ENCODE results near the gene LGI2. TPM values are rescaled to one million over a fixed set of nuclear protein-coding genes. Genes with fewer than 3 reads are reported as not detected.

The LGI2 gene
- total RNA-seq, 1 donor from 2014 or later, result not detected

GRCh38 chr4:24999392-25000089 is 31.2 kb downstream of the LGI2 start:
- intact Hi-C loops (cut with micrococcal nuclease), result no loop called here

DNA sequence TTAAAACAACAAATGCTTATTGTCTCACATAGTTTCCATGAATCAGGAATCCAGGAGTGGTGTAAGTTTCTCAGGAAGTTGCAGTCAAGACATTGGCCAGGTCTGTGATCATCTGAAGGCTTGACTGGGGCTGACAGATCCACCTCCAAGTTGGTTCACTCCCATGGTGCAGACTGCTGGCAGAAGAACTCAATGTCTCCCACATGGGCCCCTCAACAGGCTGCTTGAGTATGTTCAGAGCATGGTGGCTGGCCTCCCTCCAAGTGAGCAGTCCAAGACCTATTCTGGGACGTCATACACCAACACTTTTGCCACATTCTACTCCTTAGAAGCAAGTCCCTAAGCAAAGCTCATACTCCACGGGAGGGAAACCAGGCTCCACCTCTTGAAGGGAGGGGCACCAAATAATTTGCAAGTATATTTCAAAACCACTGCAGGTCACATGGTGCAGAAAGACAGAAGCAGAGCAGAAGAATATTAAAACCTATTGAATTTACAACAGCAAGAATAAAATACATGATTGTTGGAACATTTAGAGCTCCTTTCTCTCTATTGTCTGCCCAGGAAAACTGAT is 35.3 kb downstream of the LGI2 start:
- intact Hi-C loops (cut with micrococcal nuclease), result no loop called here

DNA sequence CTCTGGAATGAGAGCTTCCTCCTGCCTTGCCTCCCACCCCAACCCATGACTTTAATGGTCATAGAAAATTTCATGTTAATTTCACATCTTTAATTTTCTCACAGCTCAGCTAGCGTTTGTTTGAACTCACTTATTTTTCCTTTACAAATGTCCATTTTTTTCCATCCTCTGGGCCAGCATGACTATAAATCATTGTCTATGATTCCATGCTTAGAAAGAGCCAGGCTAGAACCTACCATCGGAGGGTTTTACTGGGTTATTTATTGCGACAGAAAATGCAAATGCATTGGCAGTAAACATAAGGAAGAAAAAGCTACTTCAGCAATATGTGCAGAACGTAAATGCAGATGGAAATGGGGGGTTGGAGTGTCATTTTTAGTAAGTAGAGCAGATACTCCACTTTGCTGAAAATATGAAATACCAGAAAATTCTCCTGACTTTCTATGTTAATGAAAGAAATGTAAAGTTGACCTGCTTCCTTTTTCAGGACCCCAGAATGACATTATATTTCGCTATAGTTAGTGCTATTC is 37.1 kb downstream of the LGI2 start:
- intact Hi-C loops (cut with micrococcal nuclease), result no loop called here

GRCh38 chr4:24992968-24993367 is 37.8 kb downstream of the LGI2 start:
- intact Hi-C loops (cut with micrococcal nuclease), result no loop called here

GRCh38 chr4:24991015-24991414 is 39.7 kb downstream of the LGI2 start:
- intact Hi-C loops (cut with micrococcal nuclease), result no loop called here

- intact Hi-C loops (cut with micrococcal nuclease), result loop anchor here (10.0 kb wide), 1 partner anchor 505 kb away; no protein-coding TSS in a partner anchor
Measured at GRCh38 chr4:24989327-24989726, 41.4 kb downstream of the LGI2 start.

DNA sequence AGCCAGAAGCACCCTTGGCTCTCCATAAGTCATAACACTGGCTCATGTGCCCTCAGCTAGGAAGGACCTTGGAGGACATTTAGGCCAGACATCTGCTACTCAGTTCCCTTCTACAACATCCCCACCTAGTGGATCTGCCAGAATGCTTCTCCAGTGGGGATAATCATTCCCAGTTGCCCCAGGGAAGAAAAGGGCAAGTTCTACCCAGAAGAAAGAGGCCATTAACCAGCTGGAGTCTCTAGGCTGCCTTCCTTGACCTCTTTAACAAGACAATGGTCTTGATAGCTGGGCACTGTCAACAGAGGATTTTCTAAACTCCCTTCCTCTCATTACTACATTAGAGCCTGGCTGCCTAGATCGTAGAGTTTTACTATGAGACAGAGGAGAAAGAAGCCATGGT is 42.0 kb downstream of the LGI2 start:
- intact Hi-C loops (cut with micrococcal nuclease), result loop anchor here (10.0 kb wide), 1 partner anchor 504 kb away; no protein-coding TSS in a partner anchor

DNA sequence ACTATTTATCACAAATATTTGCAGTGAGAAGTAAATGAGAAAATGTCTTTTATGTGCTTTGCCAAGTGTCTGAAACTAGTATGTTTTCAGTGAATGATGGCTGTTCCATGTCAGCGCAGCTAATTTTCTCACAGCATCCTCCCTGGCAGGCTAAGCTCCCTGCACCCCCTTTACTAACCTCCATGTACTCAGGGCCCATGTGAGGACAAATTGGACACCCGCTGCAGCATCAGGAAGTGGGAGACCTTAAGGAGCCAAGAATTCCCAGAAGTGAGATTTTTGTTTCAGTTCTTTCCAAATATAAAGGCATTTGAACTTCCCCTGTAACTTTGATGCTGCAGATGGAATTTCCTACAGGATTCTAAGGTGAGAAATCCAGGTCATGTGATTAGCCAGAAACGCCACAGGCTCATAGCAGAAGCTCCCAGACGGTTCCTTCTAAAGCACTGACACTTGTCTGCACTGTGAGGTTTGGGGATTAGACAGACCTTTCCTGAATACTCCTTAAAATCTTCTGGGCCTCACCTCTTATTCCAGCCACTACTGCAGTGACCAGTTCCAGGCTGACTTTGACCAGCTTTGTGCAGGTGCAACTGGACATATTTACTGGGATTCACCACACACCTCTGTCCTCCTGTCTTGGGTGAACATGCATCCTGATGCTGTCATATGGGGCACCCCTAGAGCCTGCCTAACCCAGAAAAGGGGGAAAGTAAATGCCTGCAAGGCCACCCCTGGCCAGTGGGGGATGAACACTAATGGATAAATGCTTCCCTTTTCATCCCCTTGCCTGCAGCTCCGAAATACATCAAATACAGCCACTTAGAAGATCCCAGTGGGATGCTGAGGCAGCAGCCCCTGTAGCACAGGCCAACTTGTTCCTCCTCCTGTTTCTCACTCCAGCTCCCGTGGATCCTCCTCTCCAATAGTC is 45.9 kb downstream of the LGI2 start:
- intact Hi-C loops (cut with micrococcal nuclease), result loop anchor here (10.0 kb wide), 1 partner anchor 500 kb away; no protein-coding TSS in a partner anchor

GRCh38 chr4:24980740-24981139 is 50.0 kb downstream of the LGI2 start:
- intact Hi-C loops (cut with micrococcal nuclease), result loop anchor here (1.0 to 10.0 kb wide), 3 partner anchors 165 to 496 kb away; no protein-coding TSS in a partner anchor

GRCh38 chr4:24980064-24980690 is 50.6 kb downstream of the LGI2 start:
- intact Hi-C loops (cut with micrococcal nuclease), result loop anchor here (1.0 to 10.0 kb wide), 3 partner anchors 165 to 495 kb away; no protein-coding TSS in a partner anchor

- intact Hi-C loops (cut with micrococcal nuclease), result no loop called here
Measured at GRCh38 chr4:24979554-24979953, 51.2 kb downstream of the LGI2 start.

DNA sequence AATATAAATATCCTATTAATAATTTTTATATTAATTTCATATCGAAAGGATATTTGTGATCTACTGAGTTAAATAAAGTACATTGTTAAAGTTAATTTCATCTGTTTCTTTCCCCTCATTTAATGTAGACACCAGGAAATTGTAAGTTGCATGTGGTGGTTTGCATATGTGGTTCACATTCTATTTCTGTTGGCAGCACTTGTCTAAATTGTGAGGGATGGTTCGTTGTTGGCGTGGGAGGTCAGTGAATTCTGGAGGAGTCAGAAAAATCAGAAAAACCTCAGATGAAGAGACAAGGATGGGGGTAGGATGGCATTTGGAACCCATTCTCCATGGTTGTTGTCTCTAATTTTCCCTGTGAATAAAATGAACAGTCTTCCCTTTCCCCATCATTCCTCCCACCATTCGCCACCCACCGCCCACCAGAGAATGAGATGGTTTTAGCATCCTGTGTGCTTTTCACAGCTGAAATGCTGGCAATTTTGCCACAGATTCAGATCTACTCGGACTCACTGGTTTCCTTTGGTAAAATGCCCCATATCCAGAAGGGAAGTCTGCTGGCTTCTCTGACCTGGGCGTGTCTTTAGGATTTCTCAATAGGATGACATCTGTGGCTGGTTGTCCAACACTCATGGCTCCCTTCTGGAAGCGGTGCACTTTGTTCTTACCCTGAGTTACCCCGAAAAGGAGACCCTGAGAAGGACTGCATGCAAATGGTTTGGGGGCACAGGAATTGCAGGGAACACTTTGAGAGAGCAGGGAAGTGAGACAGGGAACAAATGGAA is 52.3 kb downstream of the LGI2 start:
- intact Hi-C loops (cut with micrococcal nuclease), result no loop called here

- intact Hi-C loops (cut with micrococcal nuclease), result no loop called here
Measured at GRCh38 chr4:24975510-24975909, 55.2 kb downstream of the LGI2 start.

DNA sequence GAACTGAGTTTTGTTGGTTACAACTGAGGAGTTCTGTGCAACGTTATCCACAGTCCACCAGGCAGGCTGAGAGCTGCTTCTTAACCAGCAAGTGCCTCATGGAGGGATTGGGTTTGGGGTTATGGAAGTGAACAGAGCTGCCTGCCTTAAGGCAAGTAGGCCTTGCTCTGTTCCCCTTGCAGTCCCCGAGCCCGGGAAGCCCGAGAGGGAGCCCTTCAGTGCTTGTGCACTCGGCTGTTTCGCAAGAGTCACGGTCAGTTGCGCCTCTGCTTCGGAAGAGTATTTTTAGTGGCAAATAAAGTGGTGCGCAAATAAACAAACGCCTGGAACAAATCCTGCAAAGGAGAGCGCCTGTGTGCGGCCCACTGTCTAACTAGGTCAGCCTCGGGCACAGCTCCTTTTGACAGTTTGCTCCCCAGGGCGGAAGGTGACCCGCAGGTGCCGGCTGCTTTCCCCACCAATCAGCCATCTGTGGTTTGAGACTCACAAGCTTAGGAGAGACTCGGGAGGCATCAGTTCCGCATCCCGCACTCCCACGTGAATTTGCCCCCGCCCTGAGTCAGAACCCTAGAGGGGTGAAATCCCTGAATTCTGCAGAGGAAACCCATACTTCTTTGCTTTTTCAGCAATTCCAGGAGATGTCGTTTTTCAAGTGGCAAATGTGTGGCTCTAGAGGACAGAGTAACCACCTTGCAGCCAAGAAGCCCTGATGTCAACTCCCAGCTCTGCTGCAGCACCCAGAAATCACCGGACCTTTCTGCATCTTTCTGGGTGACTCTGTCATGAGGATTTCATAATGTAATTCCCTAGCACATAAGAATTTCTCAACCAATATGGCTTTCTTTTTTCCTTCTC is 56.8 kb downstream of the LGI2 start:
- intact Hi-C loops (cut with micrococcal nuclease), result no loop called here

DNA sequence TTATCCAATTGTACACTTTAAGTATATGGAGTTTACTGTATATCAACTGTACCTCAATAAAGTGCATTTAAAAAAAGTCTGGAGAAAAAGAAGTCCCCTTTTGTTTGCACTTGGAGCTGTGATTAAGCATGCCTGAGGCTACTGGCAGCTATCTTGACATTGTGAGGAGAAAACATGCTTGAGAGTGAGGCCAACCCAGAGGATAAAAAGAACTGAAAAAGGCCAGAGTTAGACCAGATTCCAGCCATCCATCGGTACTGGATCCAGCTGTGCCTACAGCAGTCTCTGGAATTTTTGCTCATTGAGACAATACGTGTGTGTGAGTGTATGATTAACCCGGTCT is 57.4 kb downstream of the LGI2 start:
- intact Hi-C loops (cut with micrococcal nuclease), result no loop called here

GRCh38 chr4:24971192-24971591 is 59.6 kb downstream of the LGI2 start:
- intact Hi-C loops (cut with micrococcal nuclease), result no loop called here

DNA sequence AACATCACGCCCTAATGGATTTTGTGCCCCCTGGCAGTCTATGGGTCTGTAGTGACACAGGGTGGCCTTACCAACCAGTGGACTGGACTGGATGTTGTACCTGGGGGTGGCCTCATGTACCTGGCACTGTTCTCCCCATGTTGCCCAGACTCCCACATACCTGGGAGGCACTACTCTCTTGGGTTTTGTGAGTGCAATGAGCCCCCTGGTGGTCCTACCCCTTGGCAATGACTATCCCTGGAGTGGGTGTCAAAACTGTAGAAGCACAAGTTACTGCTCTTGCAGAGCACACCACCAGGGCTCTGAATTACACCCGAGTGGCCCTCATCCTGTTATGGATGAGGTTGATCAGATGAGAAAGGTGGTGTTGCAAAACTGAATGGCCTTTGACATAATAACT is 60.1 kb downstream of the LGI2 start:
- intact Hi-C loops (cut with micrococcal nuclease), result no loop called here

DNA sequence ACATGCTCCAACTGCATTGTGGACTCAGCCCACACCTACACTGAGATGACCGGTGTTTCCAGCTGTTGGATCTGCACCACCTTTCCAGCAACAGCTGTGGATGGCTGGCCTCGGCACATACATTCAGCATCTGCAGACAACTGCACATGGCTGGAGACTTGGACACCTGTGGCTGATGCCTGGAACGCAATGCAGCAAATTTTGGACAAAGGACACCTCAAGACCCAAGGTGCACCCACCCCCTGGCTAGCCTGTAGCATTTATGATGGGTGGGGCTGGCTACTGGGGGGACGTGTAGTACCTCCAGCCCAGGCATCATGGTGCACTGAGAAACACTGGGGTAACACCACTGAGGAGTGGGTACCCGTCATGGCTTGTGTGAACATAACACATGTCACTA is 60.6 kb downstream of the LGI2 start:
- intact Hi-C loops (cut with micrococcal nuclease), result no loop called here

DNA sequence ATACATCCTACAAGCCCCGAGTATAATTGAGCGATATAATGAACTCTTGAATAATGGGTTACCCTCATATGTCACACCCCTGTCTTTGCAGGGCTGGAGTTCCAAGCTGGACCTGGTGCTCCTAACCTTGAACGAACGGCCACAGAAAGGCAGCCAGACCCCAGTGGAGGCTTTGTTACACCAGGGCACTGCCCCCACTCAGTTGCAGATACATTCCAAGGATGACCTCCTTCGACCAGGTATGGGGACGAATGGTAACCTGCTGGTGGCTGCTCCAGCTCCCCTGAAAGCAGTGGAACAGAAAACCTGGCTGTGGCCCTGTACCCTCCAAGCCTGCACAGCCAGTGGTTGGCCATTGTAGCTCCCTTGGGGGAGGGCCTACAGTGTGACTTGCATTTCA is 61.3 kb downstream of the LGI2 start:
- intact Hi-C loops (cut with micrococcal nuclease), result no loop called here

GRCh38 chr4:24968992-24969391 is 61.8 kb downstream of the LGI2 start:
- intact Hi-C loops (cut with micrococcal nuclease), result no loop called here

Measured in T-helper 2 cell treated with Interferon-gamma antibody and Interleukin-4, amounts not matched to agents 100 ng/mL and 5 ng/mL, for 36 hours (primary cell).